GM21825 (cell line): ENCODE data around the gene CCDC85C.

Source experiments
- ATAC-seq: cut with Tn5 transposase; IDR thresholded peaks from one replicate; pipeline ENCODE4 v1.9.1; 2021; ENCODE audit warnings: mild to moderate bottlenecking, moderate library complexity; ENCODE audit not compliant: unreplicated experiment

Gene CCDC85C

GRCh38 chr14:99562856-99563748, 40.9 kb downstream of the CCDC85C start:
- ATAC-seq: no peak

GRCh38 chr14:99561864-99562263, 42.1 kb downstream of the CCDC85C start:
- no peak for ATAC-seq

GRCh38 chr14:99560922-99561683, 42.9 kb downstream of the CCDC85C start:
- ATAC-seq: no peak

- ATAC-seq: no peak
Observed at GRCh38 chr14:99560403-99560802, 43.6 kb downstream of the CCDC85C start.

GRCh38 chr14:99559286-99559990, 44.6 kb downstream of the CCDC85C start:
- ATAC-seq: no peak

GRCh38 chr14:99556134-99556791, 47.7 kb downstream of the CCDC85C start:
- no peak for ATAC-seq

GRCh38 chr14:99554757-99555531, 49.1 kb downstream of the CCDC85C start:
- no peak for ATAC-seq

- no peak for ATAC-seq
Observed at GRCh38 chr14:99554184-99554583, 49.8 kb downstream of the CCDC85C start.

- no peak for ATAC-seq
Observed at GRCh38 chr14:99552572-99553216, 51.3 kb downstream of the CCDC85C start.

GRCh38 chr14:99552021-99552553, 51.9 kb downstream of the CCDC85C start:
- no peak for ATAC-seq

GRCh38 chr14:99551034-99551922, 52.7 kb downstream of the CCDC85C start:
- ATAC-seq: no peak

GRCh38 chr14:99550387-99550992, 53.5 kb downstream of the CCDC85C start:
- no peak for ATAC-seq

GRCh38 chr14:99549684-99550083, 54.3 kb downstream of the CCDC85C start:
- no peak for ATAC-seq

GRCh38 chr14:99548871-99549515, 55.0 kb downstream of the CCDC85C start:
- ATAC-seq: no peak

GRCh38 chr14:99548255-99548654, 55.8 kb downstream of the CCDC85C start:
- ATAC-seq: no peak

- ATAC-seq: no peak
Observed at GRCh38 chr14:99546234-99546879, 57.6 kb downstream of the CCDC85C start.

- no peak for ATAC-seq
Observed at GRCh38 chr14:99545586-99545985, 58.4 kb downstream of the CCDC85C start.
